Stomach smooth muscle (tissue), 2 donors: ENCODE results near the gene AQP7.
"Not testable (repeated sequence)": the region's sequence is repeated elsewhere in the genome, so short reads cannot be mapped to it uniquely, and the experiment has no call there.

Source experiments
- H3K27ac ChIP-seq: one replicate; pipeline ENCODE4 v1.7.0; 2013; ENCODE audit warnings: mild to moderate bottlenecking, low read length, inconsistent platforms
- H3K27me3 ChIP-seq, 2 donors: one replicate each; pipeline ENCODE4 v1.7.0; 2013; ENCODE audit warnings: low read length in 2 of 2; ENCODE audit not compliant: insufficient read depth in 2 of 2, control insufficient read depth in 1 of 2
- H3K36me3 ChIP-seq, 2 donors: one replicate each; pipeline ENCODE4 v1.7.0; 2013; ENCODE audit warnings: low read length in 2 of 2; ENCODE audit not compliant: control insufficient read depth in 2 of 2, insufficient read depth in 2 of 2
- H3K4me1 ChIP-seq: one replicate; pipeline ENCODE4 v1.7.0; 2013; ENCODE audit warnings: low read length; ENCODE audit not compliant: control insufficient read depth, insufficient read depth
- H3K4me3 ChIP-seq, 2 donors: one replicate each; pipeline ENCODE4 v1.7.0; 2013; ENCODE audit warnings: low read length in 2 of 2
- H3K9ac ChIP-seq, 2 donors: one replicate each; pipeline ENCODE4 v1.7.0; 2013; ENCODE audit warnings: low read length in 2 of 2, mild to moderate bottlenecking in 1 of 2
- H3K9me3 ChIP-seq, 2 donors: one replicate each; pipeline ENCODE4 v1.7.0; 2013; ENCODE audit warnings: low read length in 2 of 2; ENCODE audit not compliant: control insufficient read depth in 2 of 2
- donor health status: healthy.
- donor health status: Pancreatic carcinoma.

AQP7 gene

DNA sequence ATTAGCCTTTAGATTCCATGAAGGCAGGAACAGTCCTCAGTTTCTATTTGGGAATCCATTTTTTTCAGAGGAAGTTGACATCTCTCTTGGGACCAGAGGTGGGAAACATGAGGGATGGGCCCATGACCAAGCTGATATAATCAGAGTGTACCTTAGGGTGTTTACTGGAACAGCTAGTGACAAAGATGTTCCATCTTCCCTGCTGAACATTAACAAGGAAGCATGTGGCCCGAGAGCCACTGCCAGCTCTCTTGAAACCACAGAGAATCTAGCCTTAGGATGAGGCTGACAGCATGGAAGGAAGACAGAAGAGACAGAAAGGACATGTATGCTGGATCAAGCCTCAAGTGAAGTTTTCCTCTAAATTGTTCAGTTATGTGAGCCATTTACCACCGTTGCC is 29.1 kb upstream of the AQP7 start:
- H3K36me3 ChIP-seq: no peaks in the 10 kb centered on the region
- H3K4me1 ChIP-seq: no peaks in the 10 kb centered on the region
- peaks cover 0 to 6% of the 10 kb centered on the region in 2 donors for H3K27me3 ChIP-seq
- H3K9me3 ChIP-seq: no peaks in the 10 kb centered on the region
- H3K4me3 ChIP-seq: no peak overlapping the region
- H3K27ac ChIP-seq: no peak overlapping the region
- H3K9ac ChIP-seq: no peak overlapping the region

DNA sequence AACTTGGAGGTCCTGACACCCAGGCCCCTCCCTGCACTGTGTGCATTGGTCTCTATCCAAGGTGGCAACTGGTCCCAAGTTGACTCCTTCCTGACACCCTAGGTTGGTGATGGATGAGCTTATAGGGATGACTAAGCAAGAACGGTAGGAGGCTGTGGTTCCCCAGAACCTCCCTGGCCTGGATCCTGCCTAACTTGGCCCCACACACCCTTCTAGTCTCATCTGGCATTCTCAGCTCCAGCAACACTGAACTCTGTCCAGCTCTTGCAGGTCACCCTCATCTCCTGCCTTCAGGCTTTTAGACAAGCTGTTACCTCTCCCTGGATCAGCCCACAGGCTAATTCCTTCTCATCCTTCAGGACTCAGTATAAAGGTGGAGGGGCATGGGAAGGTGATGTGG is 28.6 kb upstream of the AQP7 start:
- no peaks in the 10 kb centered on the region for H3K9me3 ChIP-seq
- H3K27me3 ChIP-seq: peaks cover 0 to 6% of the 10 kb centered on the region in 2 donors
- no peaks in the 10 kb centered on the region for H3K4me1 ChIP-seq
- H3K27ac ChIP-seq: no peak overlapping the region
- H3K36me3 ChIP-seq: no peaks in the 10 kb centered on the region
- no peak overlapping the region for H3K9ac ChIP-seq
- no peak overlapping the region for H3K4me3 ChIP-seq

DNA sequence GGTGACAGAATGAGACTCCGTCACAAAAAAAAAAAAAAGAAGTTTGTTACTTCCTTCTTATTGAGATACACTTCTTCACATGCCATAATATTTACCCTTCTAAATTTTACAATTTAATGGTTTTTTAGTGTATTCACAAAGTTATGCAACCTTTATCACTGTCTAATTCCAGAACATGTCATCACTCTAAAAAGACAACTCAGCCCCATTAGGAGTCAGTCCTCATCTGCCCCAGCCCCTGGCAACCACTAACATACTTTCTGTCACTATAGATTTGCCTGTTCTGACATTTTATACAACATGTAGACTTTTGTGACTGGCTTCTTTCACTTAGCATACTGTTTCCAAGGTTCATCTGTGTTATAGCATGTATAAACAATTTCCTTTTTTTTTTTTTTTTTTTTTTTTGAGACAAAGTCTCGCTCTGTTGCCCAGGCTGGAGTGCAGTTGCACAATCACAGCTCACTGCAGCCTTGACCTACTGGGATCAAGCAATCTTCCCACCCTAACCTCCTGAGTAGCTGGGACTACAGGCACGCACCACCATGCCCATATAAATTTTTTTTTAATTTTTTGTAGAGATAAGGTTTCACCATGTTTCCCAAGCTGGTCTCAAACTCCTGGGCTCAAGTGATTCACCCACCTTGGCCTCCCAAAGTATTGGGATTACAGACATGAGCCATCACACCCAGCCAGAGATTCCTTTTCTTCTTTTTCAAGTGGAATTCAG is 27.1 kb upstream of the AQP7 start:
- no peaks in the 10 kb centered on the region for H3K36me3 ChIP-seq
- H3K4me3 ChIP-seq: no peak overlapping the region
- H3K9ac ChIP-seq: no peak overlapping the region
- H3K4me1 ChIP-seq: no peaks in the 10 kb centered on the region
- H3K27ac ChIP-seq: no peak overlapping the region
- H3K9me3 ChIP-seq: no peaks in the 10 kb centered on the region
- peaks cover 0 to 3% of the 10 kb centered on the region in 2 donors for H3K27me3 ChIP-seq

DNA sequence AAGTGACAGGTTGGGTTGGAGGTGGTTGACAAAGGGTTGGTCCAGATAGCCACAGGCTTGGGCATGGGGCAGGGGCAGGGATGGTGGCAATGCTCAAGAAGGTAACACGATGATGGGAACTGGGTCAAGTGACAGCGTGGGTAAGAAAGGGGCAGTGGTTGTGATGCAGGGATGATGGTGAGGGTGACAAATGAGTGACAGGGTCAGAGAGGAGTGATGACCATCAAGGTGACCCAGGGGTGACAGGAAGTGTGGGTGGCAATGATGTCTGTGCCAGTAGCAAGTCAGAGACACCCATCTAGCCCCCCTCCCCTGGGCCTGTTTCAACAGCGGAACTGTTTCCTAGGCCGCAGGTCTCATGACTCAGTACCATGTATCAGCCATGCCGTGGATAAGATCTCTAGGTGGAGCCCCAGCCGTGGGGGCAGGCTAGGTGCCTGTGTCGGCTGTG is 24.5 kb upstream of the AQP7 start:
- H3K36me3 ChIP-seq: no peaks in the 10 kb centered on the region

DNA sequence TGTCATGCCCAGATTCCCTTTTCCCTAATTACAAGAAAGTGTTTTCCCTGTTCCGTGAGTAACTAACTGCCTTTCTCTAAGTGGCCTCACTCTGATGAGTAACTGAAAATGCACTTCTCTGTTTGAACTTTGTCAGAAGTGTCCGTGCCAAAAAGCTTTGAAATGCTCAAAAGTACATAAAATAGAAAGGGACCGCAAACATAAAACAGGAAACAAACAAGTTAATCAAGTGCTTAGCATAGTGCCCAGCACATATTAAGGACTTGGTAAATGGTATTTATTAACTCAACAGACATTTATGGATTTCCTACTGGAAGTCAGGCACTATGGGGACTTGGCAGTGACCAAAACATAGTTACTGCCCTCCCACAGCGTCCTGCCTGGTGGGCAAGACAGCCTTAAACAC is 22.8 kb upstream of the AQP7 start:
- no peak overlapping the region for H3K9ac ChIP-seq
- no peaks in the 10 kb centered on the region for H3K27me3 ChIP-seq
- no peaks in the 10 kb centered on the region for H3K9me3 ChIP-seq
- no peak overlapping the region for H3K4me3 ChIP-seq
- no peak overlapping the region for H3K27ac ChIP-seq
- H3K36me3 ChIP-seq: no peaks in the 10 kb centered on the region
- H3K4me1 ChIP-seq: no peaks in the 10 kb centered on the region

More for the DNA sequence above, 24.5 kb upstream of the AQP7 start:
- Histone ChIP-seq H3K27ac (no peak overlapping the region), H3K4me3 (no peak overlapping the region), H3K4me1 (no peaks in the 10 kb centered on the region), H3K9me3 (no peaks in the 10 kb centered on the region), H3K27me3 (no peaks in the 10 kb centered on the region), H3K9ac (no peak overlapping the region)

DNA sequence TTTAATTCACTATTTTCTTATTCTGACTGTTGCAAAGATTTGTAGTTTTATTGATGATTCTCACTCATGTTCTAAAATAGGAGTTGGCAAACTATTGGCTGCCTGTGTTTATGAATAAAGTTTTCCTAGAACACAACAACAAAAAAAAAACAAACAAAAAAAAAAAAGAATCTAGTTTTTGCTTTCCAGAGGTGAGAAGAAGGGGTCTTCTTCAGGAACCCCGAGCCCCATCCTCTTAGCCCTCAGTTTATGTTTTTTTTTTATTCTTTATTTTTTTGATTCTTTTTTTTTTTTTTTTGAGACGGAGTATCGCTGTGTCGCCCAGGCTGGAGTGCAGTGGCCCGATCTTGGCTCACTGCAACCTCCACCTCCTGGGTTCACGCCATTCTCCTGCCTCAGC is 22.1 kb upstream of the AQP7 start:
- H3K9me3 ChIP-seq, H3K27me3 ChIP-seq, H3K4me1 ChIP-seq, H3K4me3 ChIP-seq, H3K27ac ChIP-seq, H3K36me3 ChIP-seq, H3K9ac ChIP-seq: not testable (repeated sequence)

DNA sequence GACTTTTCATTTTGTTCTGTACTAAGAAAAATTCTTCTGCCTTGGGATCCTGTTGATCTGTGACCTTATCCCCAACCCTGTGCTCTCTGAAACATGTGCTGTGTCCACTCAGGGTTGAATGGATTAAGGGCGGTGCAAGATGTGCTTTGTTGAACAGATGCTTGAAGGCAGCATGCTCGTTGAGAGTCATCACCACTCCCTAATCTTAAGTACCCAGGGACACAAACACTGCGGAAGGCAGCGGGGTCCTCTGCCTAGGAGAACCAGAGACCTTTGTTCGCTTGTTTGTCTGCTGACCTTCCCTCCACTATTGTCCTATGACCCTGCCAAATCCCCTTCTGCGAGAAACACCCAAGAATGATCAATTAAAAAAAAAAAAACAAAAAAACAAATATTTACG is 21.7 kb upstream of the AQP7 start:
- not testable (repeated sequence) for H3K27ac ChIP-seq, H3K9ac ChIP-seq, H3K9me3 ChIP-seq, H3K4me1 ChIP-seq, H3K36me3 ChIP-seq, H3K27me3 ChIP-seq, H3K4me3 ChIP-seq

DNA sequence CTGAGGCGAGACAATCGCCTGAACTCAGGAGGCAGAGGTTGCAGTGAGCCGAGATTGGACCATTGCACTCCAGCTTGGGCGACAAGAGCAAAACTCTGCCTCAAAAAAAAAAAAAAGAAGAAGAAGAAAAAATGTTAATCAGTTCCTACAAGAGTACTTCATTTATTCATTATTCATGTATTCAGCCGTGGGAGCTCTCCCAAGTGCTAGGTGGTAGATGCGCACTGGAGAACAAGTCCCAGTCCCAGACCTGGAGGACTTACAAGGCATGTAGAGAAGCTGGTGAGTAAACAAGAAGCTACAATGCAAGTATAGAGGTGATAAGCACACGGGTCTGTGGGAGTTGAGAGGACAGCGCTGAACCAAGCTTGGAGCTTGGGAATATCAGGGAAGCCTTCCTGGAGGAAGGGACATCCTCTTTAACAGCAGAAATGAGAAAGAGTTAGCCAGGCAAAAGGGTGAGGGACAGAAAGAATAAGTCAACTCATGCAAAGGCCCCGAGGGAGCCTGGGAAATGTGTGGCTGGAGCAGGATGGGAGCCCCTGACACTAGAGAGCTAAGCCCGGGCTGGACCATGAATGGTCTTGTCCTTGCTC is 17.4 kb upstream of the AQP7 start:
- Histone ChIP-seq H3K27ac (no peak overlapping the region), H3K4me1 (peaks cover 3% of the 10 kb centered on the region), H3K9me3 (no peaks in the 10 kb centered on the region), H3K36me3 (no peaks in the 10 kb centered on the region), H3K4me3 (no peak overlapping the region), H3K27me3 (peaks cover 0 to 4% of the 10 kb centered on the region in 2 donors), H3K9ac (no peak overlapping the region)

DNA sequence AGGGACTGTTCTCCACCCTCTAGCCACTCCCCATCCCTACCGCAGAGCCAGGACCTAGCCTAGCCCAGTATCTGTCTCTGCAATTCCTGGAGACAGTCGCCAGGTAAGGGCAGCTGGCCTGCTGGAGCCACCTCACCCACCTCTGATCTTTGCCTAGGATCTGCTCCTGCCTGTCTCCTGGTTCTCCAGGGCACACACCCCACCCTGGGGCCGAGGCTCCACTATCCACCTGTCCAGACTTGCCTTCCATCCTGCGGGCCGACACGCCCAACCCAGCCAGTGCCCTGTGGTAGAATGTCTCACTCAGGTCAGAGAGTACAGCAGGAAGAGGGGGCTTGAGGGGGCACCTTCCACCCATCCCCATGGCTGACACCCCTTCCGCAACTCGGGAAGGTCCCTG is 15.7 kb upstream of the AQP7 start:
- no peaks in the 10 kb centered on the region for H3K9me3 ChIP-seq
- no peaks in the 10 kb centered on the region for H3K36me3 ChIP-seq
- no peak overlapping the region for H3K9ac ChIP-seq
- H3K4me1 ChIP-seq: peaks cover 5% of the 10 kb centered on the region
- H3K27ac ChIP-seq: no peak overlapping the region
- peaks cover 0 to 4% of the 10 kb centered on the region in 2 donors for H3K27me3 ChIP-seq
- no peak overlapping the region for H3K4me3 ChIP-seq

DNA sequence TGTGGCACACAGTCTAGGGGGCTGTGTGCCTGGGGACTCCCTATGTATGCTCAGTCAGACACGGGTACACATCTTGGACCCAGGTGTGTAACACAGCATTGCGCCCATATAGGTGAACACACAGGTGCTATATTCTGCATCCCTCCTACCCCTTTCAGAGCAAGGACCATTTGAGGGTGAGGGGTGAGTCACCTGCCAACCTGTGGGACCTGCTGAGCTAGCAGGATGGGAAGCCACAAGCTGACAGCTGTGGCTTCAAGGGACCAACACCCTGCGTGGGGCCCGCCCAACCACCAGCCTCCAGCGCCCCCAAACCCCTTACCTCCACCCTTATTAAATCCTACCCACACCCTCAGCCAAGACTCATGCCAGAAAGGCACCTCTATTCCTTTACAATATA is 14.6 kb upstream of the AQP7 start:
- no peaks in the 10 kb centered on the region for H3K36me3 ChIP-seq
- H3K4me1 ChIP-seq: peaks cover 5% of the 10 kb centered on the region

DNA sequence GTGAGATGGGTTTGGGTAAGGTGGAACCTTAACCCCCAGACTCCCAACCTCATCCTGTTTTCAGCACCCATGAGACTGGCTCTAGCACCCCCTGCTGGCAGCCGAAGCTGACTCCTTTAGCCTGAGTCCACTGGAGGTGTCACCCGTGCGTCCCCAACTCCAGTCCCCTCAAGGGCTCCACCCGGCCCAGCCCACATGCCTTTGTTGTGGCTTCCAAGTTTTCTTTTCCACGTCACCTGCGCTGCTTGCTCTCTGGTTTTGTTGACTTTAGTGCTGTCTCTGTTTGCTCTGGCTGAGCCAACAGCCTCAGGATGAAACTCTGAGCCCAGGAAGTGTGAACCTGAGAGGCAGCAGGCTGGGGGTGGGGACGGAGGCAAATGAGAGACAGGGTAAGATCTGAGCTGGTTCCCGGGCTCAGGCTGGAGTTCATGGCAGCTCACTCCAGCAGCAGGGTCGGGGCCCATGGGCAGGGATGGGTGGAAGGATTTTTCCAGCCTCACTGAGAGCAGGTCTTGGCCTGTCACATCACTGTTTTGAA is 13.2 kb upstream of the AQP7 start:
- Histone ChIP-seq H3K4me1 (peaks cover 5% of the 10 kb centered on the region), H3K9me3 (no peaks in the 10 kb centered on the region), H3K27me3 (peaks cover 0 to 4% of the 10 kb centered on the region in 2 donors), H3K36me3 (no peaks in the 10 kb centered on the region), H3K4me3 (no peak overlapping the region), H3K27ac (no peak overlapping the region), H3K9ac (no peak overlapping the region)

More for the DNA sequence above, 14.6 kb upstream of the AQP7 start:
- Histone ChIP-seq H3K27ac (no peak overlapping the region), H3K27me3 (peaks cover 0 to 4% of the 10 kb centered on the region in 2 donors), H3K9me3 (no peaks in the 10 kb centered on the region), H3K9ac (no peak overlapping the region), H3K4me3 (no peak overlapping the region)
